Stomach (tissue), 9 donors: ENCODE data around the gene ELAVL1. TPM values are rescaled to one million over a fixed set of nuclear protein-coding genes. Genes with fewer than 3 reads are reported as not detected.

Experiments used
- DNase-seq, 2 donors: peaks; one replicate each; pipeline versions ENCODE4 v3.0.0 to v3.0.0-alpha.2; 2013 to 2019
- H3K27ac ChIP-seq, 5 donors: fragments of 200-600 bp in 4 of 5; sonication (generic) in 4 of 5; one replicate each; pipeline ENCODE4 v1.5.1; 2013 to 2019; ENCODE audit warnings: mild to moderate bottlenecking in 1 of 5, moderate library complexity in 1 of 5
- H3K27me3 ChIP-seq, 3 donors: fragments of 200-600 bp; sonication (generic); one replicate each; pipeline ENCODE4 v1.5.1; 2017 to 2019; ENCODE audit warnings: mixed run types in 1 of 3
- H3K36me3 ChIP-seq, 4 donors: fragments of 200-600 bp; sonication (generic); 1 replicate in 3 of 4; 2 replicates in 1 of 4; pipeline ENCODE4 v1.5.1; 2016 to 2019
- H3K4me1 ChIP-seq, 4 donors: fragments of 200-600 bp; sonication (generic); one replicate each; pipeline ENCODE4 v1.5.1; 2016 to 2019
- H3K4me3 ChIP-seq, 4 donors: fragments of 200-600 bp; sonication (generic) in 3 of 4; one replicate each; pipeline ENCODE4 v1.5.1; 2016 to 2019; ENCODE audit warnings: mild to moderate bottlenecking in 1 of 4
- H3K9me3 ChIP-seq, 4 donors: fragments of 200-600 bp; sonication (generic); one replicate each; pipeline ENCODE4 v1.5.1; 2016 to 2019
- CTCF ChIP-seq, 7 experiments: fragments of 450-650 bp in 4 of 7; fragments of 200-600 bp in 3 of 7; sonication (generic) in 3 of 7; IDR thresholded peaks; one replicate each; pipeline ENCODE4 v1.5.1; 2016 to 2019; ENCODE audit warnings: antibody characterized with exemption in 7 of 7, control low read depth in 2 of 7, mild to moderate bottlenecking in 1 of 7
- EP300 ChIP-seq: sonication (generic); formaldehyde crosslinking; IDR thresholded peaks from one replicate; pipeline ENCODE4 v1.6.1; 2017; ENCODE audit warnings: antibody characterized with exemption
- POLR2A ChIP-seq, 4 donors: fragments of 450-650 bp; IDR thresholded peaks; one replicate each; pipeline ENCODE4 v1.6.1; 2016; ENCODE audit warnings: antibody characterized with exemption in 4 of 4, control low read depth in 2 of 4, mild to moderate bottlenecking in 1 of 4, moderate library complexity in 1 of 4
- POLR2AphosphoS5 ChIP-seq, 3 donors: sonication (generic); formaldehyde crosslinking; IDR thresholded peaks; one replicate each; pipeline ENCODE4 v1.6.1; 2016; ENCODE audit warnings: antibody characterized with exemption in 3 of 3
- WGBS, 5 donors: extraction: QIAGEN DNeasy Blood & Tissue Kit in 3 of 5; methylation state at CpG; one replicate each; pipeline versions ENCODE4 v1.1.5 to v1.1.7; 2013 to 2018; 5-methylcytosine and 5-hydroxymethylcytosine counted together
- intact Hi-C: fragments of 100-400 bp; cut with DNase I; formaldehyde crosslinking; loops from one replicate; pipeline ENCODE4 v1.15.1; 2023; ENCODE audit warnings: low total_unique reads
- polyA plus RNA-seq, 3 donors: library from polyadenylated mRNA; stranded (reverse); fragments of 200-250 nt; gene quantifications; one replicate each; pipeline ENCODE4 v1.2.3, GENCODE V29; 2013
- total RNA-seq, 5 donors: library from RNA; depleted of rRNA; stranded (reverse); fragments of >200 nt; gene quantifications; one replicate each; pipeline versions ENCODE4 v1.1.0 to v1.2.3, GENCODE V29; 2014 to 2016
- donor health status: healthy with polysubstance abuse.
- donor health status: Bipolar disorder and iron deficiency.
- donor health status: healthy.

ELAVL1 gene
- total and polyA plus RNA-seq, 8 donors, result 11.2 to 50.2 (median 19.3) TPM

- intact Hi-C loops, result loop anchor here (10.0 kb wide), 1 partner anchor 67 kb away; no protein-coding TSS in a partner anchor
- Histone ChIP-seq H3K27me3 (peaks cover 5 to 38% (median 31%) of the 10 kb centered on the region in 3 donors), H3K27ac (peak overlapping the region in 3 of 5 donors; percentile 89 to 94 (median 94)), H3K4me1 (peaks cover 57 to 89% (median 72%) of the 10 kb centered on the region in 4 donors), H3K36me3 (peaks cover 13 to 20% (median 17%) of the 10 kb centered on the region in 4 donors), H3K4me3 (peak overlapping the region in 2 of 4 donors; percentile 69 to 79), H3K9me3 (no peaks in the 10 kb centered on the region)
- DNase-seq, result no peak
- 85 to 94% (median 91%) methylated on average over 13 to 31 of the region's 31 CpGs for WGBS, 5 donors
- TF ChIP-seq POLR2AphosphoS5 (IDR thresholded peaks at IDR 0.05) (no peak), POLR2A (IDR thresholded peaks at IDR 0.05) (no peak), CTCF (IDR thresholded peaks at IDR 0.05) (no peak), EP300 (no peak)
Measured at GRCh38 chr19:7921967-7922835, 83.2 kb downstream of the ELAVL1 start.

- peak overlapping the region; percentile 69 to 83 (median 76) for H3K4me3 ChIP-seq
- H3K9me3 ChIP-seq, result no peaks in the 10 kb centered on the region
- H3K27ac ChIP-seq, result peak overlapping the region; percentile 79 to 94 (median 93)
- intact Hi-C loops, result loop anchor here (10.0 kb wide), 1 partner anchor 67 kb away; no protein-coding TSS in a partner anchor
- TF ChIP-seq POLR2A (IDR thresholded peaks at IDR 0.05) (no peak), CTCF (IDR thresholded peaks at IDR 0.05) (no peak), EP300 (no peak), POLR2AphosphoS5 (IDR thresholded peaks at IDR 0.05) (no peak)
- peaks cover 9 to 46% (median 38%) of the 10 kb centered on the region in 3 donors for H3K27me3 ChIP-seq
- peaks cover 13 to 20% (median 16%) of the 10 kb centered on the region in 4 donors for H3K36me3 ChIP-seq
- H3K4me1 ChIP-seq, result peaks cover 60 to 89% (median 73%) of the 10 kb centered on the region in 4 donors
- WGBS, 5 donors, result 26 to 43% (median 37%) methylated on average over 12 to 17 of the region's 17 CpGs
- DNase-seq, result no peak
Measured at GRCh38 chr19:7921302-7921966, 84.0 kb downstream of the ELAVL1 start.

- intact Hi-C loops, result loop anchor here (10.0 kb wide), 1 partner anchor 66 kb away; no protein-coding TSS in a partner anchor
- TF ChIP-seq POLR2AphosphoS5 (IDR thresholded peaks at IDR 0.05), result peak; percentile 41 to 65 (median 53)
- TF ChIP-seq CTCF (IDR thresholded peaks at IDR 0.05), result no peak
- Histone ChIP-seq H3K4me3 (peak overlapping the region; percentile 69 to 83 (median 76)), H3K9me3 (no peaks in the 10 kb centered on the region), H3K27me3 (peaks cover 12 to 52% (median 46%) of the 10 kb centered on the region in 3 donors), H3K4me1 (peaks cover 63 to 91% (median 76%) of the 10 kb centered on the region in 4 donors), H3K36me3 (peaks cover 13 to 20% (median 16%) of the 10 kb centered on the region in 4 donors), H3K27ac (peak overlapping the region; percentile 89 to 97 (median 94))
- WGBS, 5 donors, result 1 to 3% (median 2%) methylated on average over 43 to 62 of the region's 62 CpGs
- DNase-seq, result peak; percentile 99 to 100
Measured at GRCh38 chr19:7920519-7921301, 84.7 kb downstream of the ELAVL1 start.
